GM12872 (cell line): ENCODE measurements around the gene IRAK2.

Experiments
- CTCF ChIP-seq: IDR thresholded peaks from 3 replicates; pipeline ENCODE4 v1.5.1; 2011; ENCODE audit warnings: low read depth, mild to moderate bottlenecking, low read length, moderate library complexity; ENCODE audit not compliant: insufficient read depth

IRAK2 gene

GRCh38 chr3:10228248-10228950, 63.7 kb downstream of the IRAK2 start:
- no peak for TF ChIP-seq CTCF

GRCh38 chr3:10229576-10229975, 64.9 kb downstream of the IRAK2 start:
- no peak for TF ChIP-seq CTCF

GRCh38 chr3:10232137-10232536, 67.4 kb downstream of the IRAK2 start:
- no peak for TF ChIP-seq CTCF

- no peak for TF ChIP-seq CTCF
These were observed 69.3 kb downstream of the IRAK2 start for GRCh38 chr3:10233988-10234387.

- TF ChIP-seq CTCF, result no peak
These were observed 70.0 kb downstream of the IRAK2 start for GRCh38 chr3:10234526-10235230.

- TF ChIP-seq CTCF, result no peak
These were observed 70.8 kb downstream of the IRAK2 start for GRCh38 chr3:10235551-10235950.

- TF ChIP-seq CTCF, result no peak
These were observed 73.8 kb downstream of the IRAK2 start for GRCh38 chr3:10238345-10239183.
